ENCODE data around the gene CETP. TPM values are rescaled to one million over a fixed set of nuclear protein-coding genes. Genes with fewer than 3 reads are reported as not detected.

CETP gene
- total and polyA plus RNA-seq, 2 of the 13 experiments (the other 11 are each of a cell fraction or from before 2014, with no cell fraction given), result 0.31 to 9.8 TPM

GRCh38 chr16:56964243-56965148, 2.7 kb downstream of the CETP start (continued):
- TF ChIP-seq ZNF329 (CRISPR knock-in tag; IDR thresholded peaks at IDR 0.05; ENCODE audit: low read depth), result no peak
- peak; percentile 65 for TF ChIP-seq SKI (IDR thresholded peaks at IDR 0.05; ENCODE audit: partially characterized antibody)
- TF ChIP-seq SETDB1 (CRISPR knock-in tag; IDR thresholded peaks at IDR 0.05; ENCODE audit: borderline replicate concordance), result no peak
- TF ChIP-seq PREB (CRISPR knock-in tag; IDR thresholded peaks at IDR 0.05), result no peak
- no peak for TF ChIP-seq MZF1 (CRISPR knock-in tag; IDR thresholded peaks at IDR 0.05; ENCODE audit: borderline replicate concordance)
- peak; percentile 73 for TF ChIP-seq ZNF12 (CRISPR knock-in tag; IDR thresholded peaks at IDR 0.05)
- peak; percentile 50 for TF ChIP-seq ZFY (CRISPR knock-in tag; IDR thresholded peaks at IDR 0.05)
- 0 out of 2 replicates have a peak, but pooled peaks have one; percentile 63 for TF ChIP-seq ZNF44 (CRISPR knock-in tag; IDR thresholded peaks at IDR 0.05)
- TF ChIP-seq RARA (CRISPR knock-in tag; IDR thresholded peaks at IDR 0.05), result peak; percentile 93
- no peak for TF ChIP-seq TRIM22 (IDR thresholded peaks at IDR 0.05)
- TF ChIP-seq ZBTB38 (CRISPR knock-in tag; IDR thresholded peaks at IDR 0.05), result peak; percentile 69; the same call in 1 of the 2 replicates
- TF ChIP-seq ELF4 (CRISPR knock-in tag; IDR thresholded peaks at IDR 0.05; ENCODE audit: borderline replicate concordance), result no peak
- TF ChIP-seq SNAI1 (CRISPR knock-in tag; IDR thresholded peaks at IDR 0.05; ENCODE audit: borderline replicate concordance), result 0 out of 2 replicates have a peak, but pooled peaks have one; percentile 27
- no peak for TF ChIP-seq GATA4 (IDR thresholded peaks at IDR 0.05; ENCODE audit: borderline replicate concordance, low read depth)
- peak; percentile 46 for TF ChIP-seq ZNF503 (CRISPR knock-in tag; IDR thresholded peaks at IDR 0.05)
- TF ChIP-seq ZNF547 (CRISPR knock-in tag; IDR thresholded peaks at IDR 0.05), result peak; percentile 31; the same call in 1 of the 2 replicates
- TF ChIP-seq, protein P1, sequence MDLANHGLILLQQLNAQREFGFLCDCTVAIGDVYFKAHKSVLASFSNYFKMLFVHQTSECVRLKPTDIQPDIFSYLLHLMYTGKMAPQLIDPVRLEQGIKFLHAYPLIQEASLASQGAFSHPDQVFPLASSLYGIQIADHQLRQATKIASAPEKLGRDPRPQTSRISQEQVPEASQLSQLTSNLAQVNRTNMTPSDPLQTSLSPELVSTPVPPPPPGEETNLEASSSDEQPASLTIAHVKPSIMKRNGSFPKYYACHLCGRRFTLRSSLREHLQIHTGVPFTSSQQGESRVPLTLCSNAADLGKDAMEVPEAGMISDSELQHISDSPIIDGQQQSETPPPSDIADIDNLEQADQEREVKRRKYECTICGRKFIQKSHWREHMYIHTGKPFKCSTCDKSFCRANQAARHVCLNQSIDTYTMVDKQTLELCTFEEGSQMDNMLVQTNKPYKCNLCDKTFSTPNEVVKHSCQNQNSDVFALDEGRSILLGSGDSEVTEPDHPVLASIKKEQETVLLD (CRISPR knock-in tag; IDR thresholded peaks at IDR 0.05; ENCODE audit: low read depth), result no peak
- TF ChIP-seq MAFG (CRISPR knock-in tag; IDR thresholded peaks at IDR 0.05), result no peak
- peak; percentile 22; the same call in 1 of the 2 replicates for TF ChIP-seq KDM4B (CRISPR knock-in tag; IDR thresholded peaks at IDR 0.05)
- TF ChIP-seq ZNF790 (CRISPR knock-in tag; IDR thresholded peaks at IDR 0.05; ENCODE audit: borderline replicate concordance), result no peak
- TF ChIP-seq CHD4 (IDR thresholded peaks at IDR 0.05; ENCODE audit: borderline replicate concordance, low read length), result peak; percentile 97
- no peak for TF ChIP-seq MNT (IDR thresholded peaks at IDR 0.05)
